NCI-H2227 (cell line): Measurements from ENCODE around the gene PKNOX1.
"Not testable (repeated sequence)": the region's sequence is repeated elsewhere in the genome, so short reads cannot be mapped to it uniquely, and the experiment has no call there.

Experiments
- DNase-seq: peaks from one replicate; lab custom pipeline; 2025; ENCODE audit not compliant: unreplicated experiment; lab: John Stamatoyannopoulos, UW

The PKNOX1 gene, protein sequence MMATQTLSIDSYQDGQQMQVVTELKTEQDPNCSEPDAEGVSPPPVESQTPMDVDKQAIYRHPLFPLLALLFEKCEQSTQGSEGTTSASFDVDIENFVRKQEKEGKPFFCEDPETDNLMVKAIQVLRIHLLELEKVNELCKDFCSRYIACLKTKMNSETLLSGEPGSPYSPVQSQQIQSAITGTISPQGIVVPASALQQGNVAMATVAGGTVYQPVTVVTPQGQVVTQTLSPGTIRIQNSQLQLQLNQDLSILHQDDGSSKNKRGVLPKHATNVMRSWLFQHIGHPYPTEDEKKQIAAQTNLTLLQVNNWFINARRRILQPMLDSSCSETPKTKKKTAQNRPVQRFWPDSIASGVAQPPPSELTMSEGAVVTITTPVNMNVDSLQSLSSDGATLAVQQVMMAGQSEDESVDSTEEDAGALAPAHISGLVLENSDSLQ

GRCh38 chr21:42973991-42974831 lies at the start of gene PKNOX1:
TSS of gene PKNOX1 (plus strand) at chr21:42974562. CDS start at chr21:43004382, 29,820 bp downstream.
- peak; percentile 100 for DNase-seq

DNA sequence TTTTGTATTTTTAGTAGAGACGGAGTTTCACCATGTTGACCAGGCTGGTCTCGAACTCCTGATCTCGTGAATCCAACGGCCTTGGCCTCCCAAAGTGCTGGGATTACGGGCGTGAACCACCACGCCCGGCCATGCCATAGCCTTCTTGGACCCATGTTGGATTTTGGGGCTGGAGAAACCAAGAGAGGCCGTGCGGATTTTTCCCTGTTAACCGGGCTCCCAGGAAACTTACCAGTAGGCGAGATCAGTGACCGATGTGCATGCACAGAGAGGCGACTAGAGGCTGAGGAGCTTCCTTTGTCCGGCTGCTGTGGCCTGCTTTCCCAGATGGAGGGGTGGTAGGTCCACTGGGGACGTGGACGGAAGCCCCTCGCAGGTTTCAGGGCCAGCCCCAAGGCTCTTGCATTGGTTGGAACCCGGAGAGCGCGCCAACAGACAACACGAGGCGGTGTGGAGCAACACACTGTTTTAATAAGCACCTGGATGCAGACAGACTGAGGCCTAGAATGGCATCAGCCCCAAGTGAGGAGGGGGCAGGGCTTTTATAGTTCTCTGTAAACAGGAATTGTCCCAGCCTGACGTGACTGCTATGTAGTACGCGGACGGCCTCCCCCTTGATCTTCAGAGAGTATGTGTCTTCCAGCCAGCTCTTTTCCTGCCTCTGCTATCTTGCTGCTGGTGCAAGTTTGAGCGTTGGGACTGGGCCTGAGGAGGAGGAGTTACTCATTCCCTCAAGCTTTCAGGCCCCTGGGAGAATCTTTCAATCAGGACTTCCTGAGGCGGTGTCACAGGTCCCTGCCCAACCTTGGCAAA lies 49.0 kb upstream of the PKNOX1 start, which contains the start of gene ERVH48-1:
ERVH48-1 (minus strand) TSS at position 517 of the 813 bp plus-strand sequence. CDS start 6,624 bp downstream, outside the sequence.
- DNase-seq: no peak

GRCh38 chr21:42927474-42928200 lies 46.7 kb upstream of the PKNOX1 start:
- DNase-seq: not testable (repeated sequence)

GRCh38 chr21:42929969-42930368 lies 44.4 kb upstream of the PKNOX1 start:
- no peak for DNase-seq

GRCh38 chr21:42931560-42932235 lies 42.7 kb upstream of the PKNOX1 start:
- no peak for DNase-seq

GRCh38 chr21:42932378-42933136 lies 41.8 kb upstream of the PKNOX1 start:
- DNase-seq: not testable (repeated sequence)

GRCh38 chr21:42933137-42933970 lies 41.0 kb upstream of the PKNOX1 start:
- not testable (repeated sequence) for DNase-seq

- not testable (repeated sequence) for DNase-seq
Measured at GRCh38 chr21:42933973-42934372, 40.4 kb upstream of the PKNOX1 start.

GRCh38 chr21:42936360-42936759 lies 38.0 kb upstream of the PKNOX1 start:
- not testable (repeated sequence) for DNase-seq

- DNase-seq: not testable (repeated sequence)
Measured at GRCh38 chr21:42937034-42937940, 37.1 kb upstream of the PKNOX1 start.

- no peak for DNase-seq
Measured at GRCh38 chr21:42937960-42938605, 36.3 kb upstream of the PKNOX1 start.

DNA sequence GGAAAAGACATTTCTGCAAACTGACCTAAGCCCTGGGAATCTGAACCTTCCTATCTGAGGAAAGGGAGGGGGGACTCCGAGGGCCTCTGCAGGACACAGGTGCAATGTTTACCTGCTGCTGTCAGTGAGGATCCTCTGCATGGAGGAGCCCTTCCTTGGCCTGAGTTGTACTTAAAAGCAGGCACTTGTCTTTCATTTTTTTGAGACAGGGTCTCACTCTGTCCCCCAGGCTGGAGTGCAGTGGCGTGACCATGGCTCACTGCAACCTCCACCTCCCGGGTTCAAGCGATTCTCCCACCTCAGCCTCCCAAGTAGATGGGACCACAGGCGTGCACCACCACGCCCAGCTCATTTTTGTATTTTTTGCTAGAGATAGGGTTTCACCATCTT lies 35.8 kb upstream of the PKNOX1 start:
- DNase-seq: not testable (repeated sequence)

- DNase-seq: no peak
Measured at GRCh38 chr21:42939582-42940413, 34.6 kb upstream of the PKNOX1 start.

DNA sequence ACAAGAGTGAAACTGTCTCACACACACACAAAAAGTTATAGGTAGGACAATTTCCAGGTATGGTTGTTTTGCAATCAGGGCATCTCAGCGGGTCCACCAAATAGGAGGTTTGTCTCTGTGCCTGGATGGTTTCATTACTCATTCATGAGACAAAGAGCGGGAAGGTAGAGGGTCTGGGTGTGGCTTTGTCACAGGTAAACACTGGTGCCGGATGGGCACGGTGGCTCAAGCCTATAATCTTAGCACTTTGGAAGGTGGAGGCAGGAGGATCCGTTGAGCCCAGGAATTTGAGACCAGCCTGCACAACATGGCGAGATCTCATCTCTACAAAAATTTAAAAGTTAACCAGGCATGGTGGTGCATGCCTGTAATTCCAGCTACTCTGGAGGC lies 32.7 kb upstream of the PKNOX1 start:
- DNase-seq: no peak

DNA sequence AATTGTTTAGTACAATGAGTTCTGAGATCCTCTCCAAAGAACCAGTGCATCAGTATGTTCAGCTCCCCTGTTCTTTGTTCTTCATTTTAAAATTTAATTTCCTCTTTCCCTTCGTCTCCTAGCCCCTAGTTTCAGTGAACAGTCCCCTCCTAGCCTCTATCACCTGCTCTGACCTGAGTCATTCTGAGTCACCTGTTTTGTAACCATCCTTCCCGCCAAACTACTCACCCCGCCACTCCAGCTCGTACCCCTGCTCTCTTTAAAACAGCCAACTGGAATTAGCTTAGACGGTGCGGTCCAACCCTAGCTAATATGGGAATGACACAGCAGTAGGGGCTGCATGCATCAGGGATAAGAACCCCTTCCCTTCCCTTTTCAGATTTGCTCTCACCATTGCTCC lies 32.1 kb upstream of the PKNOX1 start:
- DNase-seq: no peak
